ENCODE measurements around the gene MTMR10.

- TF ChIP-seq CTCF (conservative IDR thresholded peaks at IDR 0.05 in 1 of 2, IDR thresholded peaks at IDR 0.05 in 1 of 2; ENCODE audit: low read depth in 1 of 2, low read length in 2 of 2) (no peak), EZH2 (IDR thresholded peaks at IDR 0.05; ENCODE audit: low read length, missing control alignments) (no peak)
Observed at GRCh38 chr15:30997270-30997669, 5.8 kb upstream of the MTMR10 start.
